H9 (cell line): Measurements from ENCODE around the gene SH3GLB2. TPM values are rescaled to one million over a fixed set of nuclear protein-coding genes. Genes with fewer than 3 reads are reported as not detected.
A peak's percentile ranks its signal among the peaks of the same experiment; 100 is the strongest.

Source experiments
- DNase-seq: peaks from one replicate; pipeline ENCODE4 v3.0.0-alpha.2; 2017
- H2AFZ ChIP-seq: one replicate; pipeline ENCODE4 v1.6.1; 2013; ENCODE audit warnings: mild to moderate bottlenecking, low read length, control low read depth, moderate library complexity
- H2AK5ac ChIP-seq: 2 replicates; pipeline ENCODE4 v1.6.1; 2013; ENCODE audit warnings: low read length, control low read depth, mixed read lengths; ENCODE audit not compliant: insufficient read length
- H2BK120ac ChIP-seq: one replicate; pipeline ENCODE4 v1.6.1; 2013; ENCODE audit warnings: low read depth, mild to moderate bottlenecking, low read length, control low read depth, inconsistent platforms; ENCODE audit not compliant: poor library complexity, severe bottlenecking
- H2BK12ac ChIP-seq: 2 replicates; pipeline ENCODE4 v1.6.1; 2013; ENCODE audit warnings: low read length, control low read depth, mixed read lengths, low read depth; ENCODE audit not compliant: insufficient read length
- H2BK15ac ChIP-seq: 2 replicates; pipeline ENCODE4 v1.6.1; 2013; ENCODE audit warnings: low read depth, low read length, control low read depth
- H2BK20ac ChIP-seq: one replicate; pipeline ENCODE4 v1.6.1; 2013; ENCODE audit warnings: low read depth, mild to moderate bottlenecking, low read length, control low read depth, inconsistent platforms; ENCODE audit not compliant: poor library complexity, severe bottlenecking
- H2BK5ac ChIP-seq: 2 replicates; pipeline ENCODE4 v1.6.1; 2013; ENCODE audit warnings: low read length, control low read depth, mixed read lengths; ENCODE audit not compliant: insufficient read length
- H3K14ac ChIP-seq: 2 replicates; pipeline ENCODE4 v1.6.1; 2013; ENCODE audit warnings: low read length, control low read depth; ENCODE audit not compliant: insufficient read depth
- H3K18ac ChIP-seq: 2 replicates; pipeline ENCODE4 v1.6.1; 2013; ENCODE audit warnings: low read depth, mild to moderate bottlenecking, mixed read lengths, low read length, control low read depth; ENCODE audit not compliant: insufficient read length
- H3K23ac ChIP-seq: 2 replicates; pipeline ENCODE4 v1.6.1; 2013; ENCODE audit warnings: low read length, control low read depth, mixed read lengths, low read depth; ENCODE audit not compliant: insufficient read length
- H3K23me2 ChIP-seq: 2 replicates; pipeline ENCODE4 v1.6.1; 2013; ENCODE audit warnings: low read depth, mild to moderate bottlenecking, mixed read lengths, low read length, control low read depth; ENCODE audit not compliant: insufficient read length, poor library complexity, severe bottlenecking
- H3K27ac ChIP-seq: 2 replicates; pipeline ENCODE4 v1.5.1; 2013; ENCODE audit warnings: low read length, control low read depth, mixed read lengths, low read depth; ENCODE audit not compliant: insufficient read length
- H3K27me3 ChIP-seq: 2 replicates; pipeline ENCODE4 v1.6.1; 2013; ENCODE audit warnings: low read length, control low read depth, inconsistent platforms; ENCODE audit not compliant: insufficient read depth
- H3K4ac ChIP-seq: 2 replicates; pipeline ENCODE4 v1.6.1; 2013; ENCODE audit warnings: low read depth, mild to moderate bottlenecking, control low read depth, inconsistent platforms, low read length, moderate library complexity
- H3K4me1 ChIP-seq: 2 replicates; pipeline ENCODE4 v1.6.1; 2013; ENCODE audit warnings: low read length, control low read depth, inconsistent platforms; ENCODE audit not compliant: insufficient read depth
- H3K4me2 ChIP-seq: 2 replicates; pipeline ENCODE4 v1.6.1; 2013; ENCODE audit warnings: low read length, control low read depth, mixed read lengths; ENCODE audit not compliant: insufficient read length, insufficient read depth
- H3K56ac ChIP-seq: 2 replicates; pipeline ENCODE4 v1.6.1; 2013; ENCODE audit warnings: low read depth, mild to moderate bottlenecking, mixed read lengths, low read length, control low read depth; ENCODE audit not compliant: insufficient read length
- H3K79me1 ChIP-seq: 2 replicates; pipeline ENCODE4 v1.6.1; 2013; ENCODE audit warnings: low read depth, mild to moderate bottlenecking, moderate library complexity, low read length, control low read depth, inconsistent platforms; ENCODE audit not compliant: insufficient read depth, poor library complexity, severe bottlenecking
- H3K79me2 ChIP-seq: 2 replicates; pipeline ENCODE4 v1.6.1; 2013; ENCODE audit warnings: low read length, control low read depth, inconsistent platforms; ENCODE audit not compliant: insufficient read depth
- H3K9ac ChIP-seq: 2 replicates; pipeline ENCODE4 v1.6.1; 2013; ENCODE audit warnings: low read length, control low read depth, mixed read lengths; ENCODE audit not compliant: insufficient read length; ENCODE audit errors: extremely low read depth
- H3K9me3 ChIP-seq: one replicate; pipeline ENCODE4 v1.6.1; 2013; ENCODE audit warnings: low read depth, low read length, inconsistent platforms; ENCODE audit not compliant: control insufficient read depth
- H3T11ph ChIP-seq: one replicate; pipeline ENCODE4 v1.6.1; 2013; ENCODE audit warnings: mild to moderate bottlenecking, low read length, control low read depth, inconsistent platforms
- H4K20me1 ChIP-seq: one replicate; pipeline ENCODE4 v1.6.1; 2013; ENCODE audit not compliant: control insufficient read depth, insufficient read length, insufficient read depth
- H4K5ac ChIP-seq: 2 replicates; pipeline ENCODE4 v1.6.1; 2013; ENCODE audit warnings: low read depth, mild to moderate bottlenecking, mixed read lengths, low read length, control low read depth; ENCODE audit not compliant: insufficient read length
- H4K8ac ChIP-seq: replicated peaks from 2 replicates; pipeline ENCODE4 v1.6.1; 2013; ENCODE audit warnings: low read length, control low read depth, mixed read lengths, low read depth; ENCODE audit not compliant: insufficient read length
- H4K91ac ChIP-seq: 2 replicates; pipeline ENCODE4 v1.6.1; 2013; ENCODE audit warnings: low read depth, mild to moderate bottlenecking, moderate library complexity, mixed read lengths, low read length, control low read depth; ENCODE audit not compliant: insufficient read length
- H3K27ac Mint-ChIP-seq, 3 experiments: 2 replicates in 2 of 3; 3 replicates in 1 of 3; pipeline ENCODE4 v1.8.0; 2020 to 2021; ENCODE audit warnings: mixed read lengths in 3 of 3, mild to moderate bottlenecking in 1 of 3, moderate library complexity in 1 of 3
- H3K27me3 Mint-ChIP-seq: 2 replicates; pipeline ENCODE4 v1.8.0; 2021; ENCODE audit warnings: low read depth, mild to moderate bottlenecking, moderate library complexity, mixed read lengths
- H3K36me3 Mint-ChIP-seq, 3 experiments: 2 replicates in 2 of 3; 3 replicates in 1 of 3; pipeline ENCODE4 v1.8.0; 2020 to 2021; ENCODE audit warnings: low read depth in 3 of 3, mixed read lengths in 3 of 3; ENCODE audit not compliant: insufficient read depth in 1 of 3
- H3K4me1 Mint-ChIP-seq, 2 experiments: 2 replicates each; pipeline ENCODE4 v1.8.0; 2020; ENCODE audit warnings: mixed read lengths in 2 of 2
- H3K4me3 Mint-ChIP-seq, 2 experiments: 2 replicates in 1 of 2; 3 replicates in 1 of 2; pipeline ENCODE4 v1.8.0; 2020 to 2021; ENCODE audit warnings: mild to moderate bottlenecking in 2 of 2, mixed read lengths in 2 of 2, moderate library complexity in 1 of 2
- H3K9me3 Mint-ChIP-seq, 2 experiments: 2 replicates in 1 of 2; 3 replicates in 1 of 2; pipeline ENCODE4 v1.8.0; 2020; ENCODE audit warnings: mild to moderate bottlenecking in 2 of 2, mixed read lengths in 2 of 2, moderate library complexity in 1 of 2
- CTCF ChIP-seq: fragments of 200-600 bp; sonication (generic); conservative IDR thresholded peaks from 3 replicates; pipeline ENCODE4 v1.8.0; 2021; ENCODE audit warnings: antibody characterized with exemption, mild to moderate bottlenecking
- WGBS: extraction: QIAGEN DNeasy Blood & Tissue Kit; methylation state at CpG from one replicate; pipeline ENCODE4 v1.1.7; 2013; ENCODE audit warnings: missing lambda C conversion rate, low lambda C conversion rate, mixed read lengths; ENCODE audit not compliant: insufficient read length; ENCODE audit errors: extremely low coverage; 5-methylcytosine and 5-hydroxymethylcytosine counted together
- total RNA-seq: library from RNA; stranded (reverse); gene quantifications from 2 replicates; pipeline ENCODE4 v1.2.1, GENCODE V29; 2021

The SH3GLB2 gene
- total RNA-seq, 1 experiment from 2014 or later: 69.5 TPM

GRCh38 chr9:128998462-128998861 lies 29.7 kb downstream of the SH3GLB2 start:
- no peaks in the 10 kb centered on the region for H3K4me1 Mint-ChIP-seq
- H4K91ac ChIP-seq: no peak overlapping the region
- H2AFZ ChIP-seq: no peak overlapping the region
- no peak for DNase-seq
- H3K36me3 Mint-ChIP-seq: peaks cover 77 to 95% (median 94%) of the 10 kb centered on the region in 3 experiments
- no peaks in the 10 kb centered on the region for H3K9me3 Mint-ChIP-seq
- no peaks in the 10 kb centered on the region for H3K4me1 ChIP-seq
- no peak overlapping the region for H3K4me2 ChIP-seq
- no peaks in the 10 kb centered on the region; the same call in 1 of the 2 replicates for H3K27me3 Mint-ChIP-seq
- TF ChIP-seq CTCF: no peak
- no peak overlapping the region for H2BK12ac ChIP-seq
- no peak overlapping the region for H3K4ac ChIP-seq
- no peak overlapping the region for H3K18ac ChIP-seq
- no peak overlapping the region for H2BK15ac ChIP-seq
- no peak overlapping the region for H3K4me3 Mint-ChIP-seq
- H2BK5ac ChIP-seq: no peak overlapping the region
- H3K9ac ChIP-seq: no peak overlapping the region
- no peak overlapping the region for H3K27ac ChIP-seq
- no peak overlapping the region for H4K8ac ChIP-seq
- no peaks in the 10 kb centered on the region for H3K79me2 ChIP-seq
- H4K20me1 ChIP-seq: no peaks in the 10 kb centered on the region
- H3K27ac Mint-ChIP-seq: 0 out of 7 replicates have a peak overlapping the region, but pooled peaks of 1 of the 3 experiments have one; percentile 65
- H3K23me2 ChIP-seq: no peaks in the 10 kb centered on the region
- H4K5ac ChIP-seq: no peak overlapping the region
- no peak overlapping the region for H2BK20ac ChIP-seq
- H2AK5ac ChIP-seq: no peak overlapping the region
- H3K14ac ChIP-seq: no peak overlapping the region
- no CpG with 5 or more reads among the region's 6 CpGs for WGBS
- H3K27me3 ChIP-seq: no peaks in the 10 kb centered on the region
- H3K23ac ChIP-seq: no peak overlapping the region
- H2BK120ac ChIP-seq: no peak overlapping the region
- H3K79me1 ChIP-seq: no peaks in the 10 kb centered on the region
- H3K56ac ChIP-seq: no peak overlapping the region
- H3K9me3 ChIP-seq: no peaks in the 10 kb centered on the region
- H3T11ph ChIP-seq: no peak overlapping the region
